Activated naive CD4-positive, alpha-beta T cell (primary cell): ENCODE measurements around the gene NRAP.

Experiments
- DNase-seq, 4 experiments: peaks; one replicate each; lab custom pipeline; 2025; lab: John Stamatoyannopoulos, UW

The NRAP gene

DNA sequence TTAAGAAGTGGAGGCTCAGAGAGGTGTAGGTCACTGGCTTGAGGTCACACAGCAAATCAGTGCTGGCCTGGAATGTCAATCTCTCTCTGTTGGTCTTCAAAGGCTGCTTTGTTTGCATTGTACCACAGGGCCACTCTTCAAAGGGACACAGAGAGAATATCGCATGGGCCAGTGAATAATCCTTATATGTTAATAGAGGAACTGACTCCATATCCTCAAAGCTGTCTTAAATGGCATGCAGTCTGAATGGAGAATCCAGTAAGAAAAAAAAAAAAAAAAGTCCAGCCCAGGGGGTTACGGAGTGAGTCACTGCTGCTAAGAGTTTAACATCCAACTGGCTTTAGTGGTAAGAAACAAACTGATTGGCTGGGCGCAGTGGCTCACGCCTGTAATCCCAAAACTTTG, 54.1 kb downstream of the NRAP start:
- no peak for DNase-seq

DNA sequence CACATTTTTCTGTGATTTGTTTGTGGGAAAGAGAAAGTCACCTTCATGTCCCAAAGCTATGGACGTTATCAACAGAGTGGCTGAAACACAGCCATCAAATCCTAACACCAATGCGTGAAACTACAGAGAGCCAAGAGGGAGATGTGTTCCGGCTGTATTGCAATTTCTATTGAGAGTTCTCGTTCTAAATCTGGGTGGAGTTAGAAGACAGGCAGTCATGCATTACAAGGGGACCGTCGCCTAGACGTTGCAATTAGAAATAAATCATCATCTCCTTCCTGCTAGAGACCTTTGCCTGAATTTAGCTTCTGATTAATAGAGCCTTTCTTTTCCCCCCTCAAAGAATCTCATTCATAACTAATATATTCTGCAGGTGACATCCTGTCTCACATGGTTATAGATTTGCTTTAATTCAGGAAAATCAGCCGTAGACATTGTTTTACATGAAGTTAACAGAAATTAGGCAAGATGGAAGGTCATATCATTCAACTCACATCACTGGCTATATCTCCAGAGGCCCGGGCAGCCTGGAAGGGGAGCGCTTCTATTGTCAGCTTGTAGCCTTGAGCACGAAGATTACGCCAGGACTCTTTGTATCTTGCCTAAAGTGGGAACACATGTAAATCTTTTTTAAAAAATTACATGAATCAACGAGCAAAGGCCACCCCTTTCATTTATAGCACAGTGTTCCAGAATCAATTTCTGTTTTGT, 58.4 kb downstream of the NRAP start:
- DNase-seq = no peak

DNA sequence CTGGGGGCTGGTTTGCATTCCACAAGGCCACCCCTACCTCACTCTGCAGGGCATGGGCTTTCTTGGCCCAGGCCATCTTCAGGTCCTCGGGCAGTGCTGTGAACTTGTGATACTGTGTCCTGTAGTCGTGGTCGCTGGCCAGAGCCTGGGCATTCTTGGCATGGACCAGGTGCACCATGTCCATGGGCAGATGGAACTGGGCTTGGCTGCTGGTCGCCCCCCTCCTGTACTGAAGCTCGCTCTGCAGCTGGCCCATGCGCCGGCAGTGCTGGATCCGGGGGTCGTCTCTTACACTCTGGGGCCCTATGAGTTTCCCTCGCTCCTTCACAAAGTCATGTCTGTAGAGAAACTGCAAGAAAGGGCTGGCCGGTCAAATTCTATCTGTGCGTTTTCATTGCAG, 59.3 kb downstream of the NRAP start:
- DNase-seq = no peak

DNA sequence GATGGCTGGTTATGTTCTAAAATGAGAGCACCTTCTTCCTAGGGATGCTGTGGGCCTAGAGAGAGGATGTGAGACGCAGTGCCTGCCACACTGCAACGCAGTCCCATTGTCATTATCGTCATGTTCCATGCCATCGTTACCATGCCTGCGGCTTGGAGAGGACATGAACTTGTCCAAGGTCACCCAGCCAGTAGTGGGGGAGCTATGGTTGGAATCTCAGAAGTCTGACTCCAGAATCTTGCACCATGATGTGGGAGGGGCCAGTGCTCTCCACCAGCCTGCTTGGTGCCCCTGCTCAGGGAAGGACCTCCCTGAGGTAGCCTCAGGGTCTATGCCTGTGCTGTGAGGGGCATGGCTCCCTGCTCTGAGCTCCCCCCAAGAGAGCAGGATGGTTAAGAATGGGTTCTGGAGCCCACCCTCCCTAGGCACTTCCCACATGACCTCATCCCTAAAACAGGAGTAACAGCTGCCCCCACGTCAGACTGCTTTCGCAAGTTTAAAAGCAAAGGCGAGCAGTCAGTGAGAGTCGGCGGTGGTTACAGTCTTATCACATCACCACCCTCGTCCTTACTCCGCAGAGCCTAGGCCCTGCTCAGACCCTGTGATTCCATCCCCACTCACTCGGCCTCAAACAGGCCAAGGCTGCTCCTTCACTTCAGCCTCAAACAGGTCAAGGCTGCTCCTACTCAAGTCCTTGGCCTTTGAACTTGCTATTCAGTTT, 60.6 kb downstream of the NRAP start:
- DNase-seq = no peak

DNA sequence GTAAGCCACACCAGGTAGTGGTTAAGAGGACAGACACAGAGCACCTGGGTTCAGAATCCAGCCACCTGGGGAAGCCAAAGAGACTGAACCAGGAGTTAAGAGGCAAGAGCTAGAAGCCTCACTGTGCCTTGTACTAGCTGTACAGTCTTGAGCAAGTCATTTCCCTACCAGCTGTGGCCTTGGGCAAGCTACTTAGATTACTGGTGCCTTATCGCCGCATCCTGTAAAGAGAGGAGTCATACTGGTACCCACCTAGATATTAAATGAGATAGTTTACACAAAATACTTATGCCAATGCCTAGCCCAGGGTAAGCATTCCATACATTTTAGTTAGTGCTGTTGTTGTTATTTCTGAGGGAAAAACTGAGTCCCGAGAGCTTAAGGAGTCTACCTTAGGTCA, 63.3 kb downstream of the NRAP start:
- DNase-seq = no peak

DNA sequence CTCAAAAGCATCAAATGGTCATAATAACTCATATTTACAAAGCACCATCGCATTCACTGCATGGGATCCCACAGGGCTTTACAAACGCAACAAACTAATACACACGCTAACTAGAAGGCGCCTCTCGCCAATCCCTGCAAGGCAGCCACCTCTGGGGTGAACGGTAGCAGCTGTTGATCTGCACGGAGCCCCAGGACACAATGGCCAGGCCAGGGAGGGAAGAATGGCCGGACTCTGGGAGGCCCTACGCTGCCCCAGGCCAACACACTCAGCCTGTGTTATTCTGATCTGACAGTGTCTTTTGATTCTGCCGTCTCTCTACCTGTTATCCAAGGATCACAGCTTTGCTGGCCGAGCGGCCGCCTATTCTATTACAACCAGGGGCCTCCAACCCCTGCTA, 69.2 kb downstream of the NRAP start:
- DNase-seq = no peak

DNA sequence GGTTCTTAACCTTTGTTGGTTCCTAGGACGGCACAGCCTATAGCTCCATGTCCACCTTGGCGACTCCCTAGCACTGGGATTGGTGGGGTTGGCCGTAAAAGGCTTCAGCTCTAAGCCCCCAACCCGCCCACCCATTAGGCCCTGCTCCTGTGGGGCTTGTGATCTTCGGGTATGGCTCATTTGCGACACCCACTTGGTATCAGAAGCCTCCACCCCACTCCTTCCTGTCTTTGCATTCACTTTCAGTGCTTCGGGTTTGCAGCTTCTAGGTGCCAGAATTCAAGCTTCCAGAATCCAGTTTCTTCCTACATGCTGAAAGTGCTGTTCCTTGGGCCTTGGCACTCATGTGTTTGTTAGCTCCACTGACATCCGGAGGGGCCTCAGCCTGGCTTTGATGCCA, 71.5 kb downstream of the NRAP start:
- DNase-seq = no peak

DNA sequence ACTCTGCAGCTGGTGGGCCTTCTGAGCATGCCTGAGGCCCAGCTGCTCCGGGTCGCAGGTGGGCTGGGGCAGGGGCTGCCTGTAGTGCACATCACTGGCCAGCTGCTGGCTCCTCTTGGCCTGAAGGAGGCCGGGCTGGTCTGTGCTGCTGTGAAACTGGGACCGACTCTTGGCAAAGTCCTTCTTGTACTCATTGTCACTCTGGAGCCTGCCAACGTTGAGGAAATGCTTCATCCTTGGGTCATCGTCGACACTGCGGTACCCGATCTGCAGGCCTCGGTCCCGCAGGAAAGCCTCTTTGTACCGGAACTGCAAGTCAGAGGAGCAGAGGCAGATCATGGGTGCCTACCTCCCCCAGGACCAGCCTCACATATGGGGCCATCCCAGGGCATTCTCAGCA, 73.3 kb downstream of the NRAP start:
- DNase-seq = no peak

DNA sequence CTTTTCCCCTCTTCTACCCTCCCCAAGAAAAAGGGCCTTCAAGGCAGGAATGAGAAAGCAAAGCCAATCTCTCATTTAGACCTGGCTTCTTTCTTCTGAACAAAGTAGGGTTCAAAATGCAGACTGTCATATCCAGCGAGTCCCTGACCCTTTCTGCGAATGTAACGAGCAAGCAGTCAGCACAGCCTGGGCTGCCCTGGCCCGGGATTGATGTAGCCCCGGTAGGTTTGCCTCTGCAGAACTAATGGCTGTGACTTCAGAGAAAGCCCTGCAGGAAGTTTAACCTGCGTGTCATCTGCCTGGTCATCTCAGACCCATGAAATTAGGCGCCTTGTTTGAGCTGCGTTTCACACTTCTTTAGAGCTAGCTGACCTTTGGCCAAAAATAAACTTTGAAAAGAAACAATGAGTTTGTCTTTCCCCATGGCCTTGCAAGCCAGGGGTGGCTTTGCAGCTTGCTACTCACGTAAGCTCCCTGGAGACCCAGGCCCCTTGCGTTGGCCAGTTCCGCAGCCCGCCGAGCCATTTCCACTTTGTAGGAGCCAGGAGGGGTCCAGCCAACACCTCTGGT, 74.6 kb downstream of the NRAP start:
- DNase-seq = no peak

DNA sequence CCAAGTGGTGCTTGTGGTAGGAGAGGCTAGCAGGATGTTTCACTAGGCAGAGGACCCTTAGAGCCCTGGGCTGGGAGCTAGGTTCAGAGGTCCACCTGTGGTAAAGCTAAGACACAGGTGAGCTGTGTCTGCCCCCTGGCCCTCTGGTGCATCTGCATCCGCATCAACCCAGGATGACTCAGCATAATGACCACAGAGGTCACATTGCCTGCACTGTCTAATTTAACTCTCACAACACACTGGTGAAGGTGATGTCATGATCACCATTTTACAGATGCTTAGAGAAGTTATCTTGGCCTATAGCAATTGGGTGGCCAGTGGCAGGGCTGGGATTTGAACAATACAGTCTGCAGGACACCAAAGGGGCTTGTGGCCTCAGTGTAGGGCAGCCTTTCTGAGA, 77.9 kb downstream of the NRAP start:
- DNase-seq = no peak

DNA sequence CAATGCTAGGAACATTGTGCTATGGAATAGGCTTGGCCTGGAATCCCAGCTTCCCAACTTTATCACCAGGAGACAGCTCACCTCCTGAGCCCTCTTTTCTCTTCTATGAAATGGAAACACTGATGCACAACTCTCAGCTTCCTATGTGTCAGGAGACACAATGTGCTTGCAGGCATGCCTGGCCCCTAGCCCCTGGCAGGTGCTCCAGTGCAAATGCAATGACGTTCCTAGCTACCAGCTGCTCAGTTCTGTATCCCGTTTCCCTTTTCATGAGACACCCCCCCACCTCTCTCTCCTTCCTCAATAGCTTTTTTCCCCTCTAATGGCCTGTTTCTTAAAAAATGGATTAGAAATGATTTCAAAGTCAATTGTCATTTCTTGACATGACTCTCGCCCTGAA, 80.3 kb downstream of the NRAP start:
- no peak for DNase-seq

DNA sequence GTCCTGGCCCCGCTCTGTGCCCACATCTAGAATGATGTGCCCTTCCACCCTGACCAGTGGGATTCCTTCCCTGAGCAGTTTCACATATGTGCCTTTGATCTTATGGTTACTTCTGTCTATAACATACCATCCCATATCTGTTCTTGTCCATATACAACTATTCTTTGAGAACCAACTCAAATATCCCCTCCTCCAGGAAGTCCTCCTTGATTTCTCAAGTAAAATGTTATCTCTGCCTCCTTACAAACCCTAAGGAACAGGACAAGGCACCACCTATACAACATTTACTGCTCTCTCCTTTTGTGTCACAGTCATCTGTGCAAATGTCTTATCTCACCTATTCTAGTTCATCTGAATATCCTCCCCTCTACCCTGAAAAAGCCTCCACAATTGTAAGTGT, 82.7 kb downstream of the NRAP start:
- DNase-seq = no peak

DNA sequence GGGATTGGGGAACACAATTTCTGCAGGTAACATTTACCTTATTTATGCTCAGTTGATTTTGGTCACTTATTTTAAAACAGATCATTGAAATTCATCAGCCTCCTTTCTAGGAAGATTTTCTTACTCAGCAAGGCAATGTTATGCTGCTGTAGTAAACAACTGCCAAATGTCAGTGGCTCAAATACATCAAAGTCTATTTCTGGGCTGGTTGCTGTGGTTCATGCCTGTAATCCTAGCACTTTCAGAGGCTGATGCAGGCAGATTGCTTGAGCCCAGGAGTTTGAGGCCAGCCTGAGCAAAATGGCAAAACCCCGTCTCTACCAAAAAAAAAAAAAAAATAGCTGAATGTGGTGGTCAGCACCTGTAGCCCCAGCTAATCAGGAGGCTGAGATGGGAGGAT, 85.1 kb downstream of the NRAP start:
- DNase-seq = no peak

DNA sequence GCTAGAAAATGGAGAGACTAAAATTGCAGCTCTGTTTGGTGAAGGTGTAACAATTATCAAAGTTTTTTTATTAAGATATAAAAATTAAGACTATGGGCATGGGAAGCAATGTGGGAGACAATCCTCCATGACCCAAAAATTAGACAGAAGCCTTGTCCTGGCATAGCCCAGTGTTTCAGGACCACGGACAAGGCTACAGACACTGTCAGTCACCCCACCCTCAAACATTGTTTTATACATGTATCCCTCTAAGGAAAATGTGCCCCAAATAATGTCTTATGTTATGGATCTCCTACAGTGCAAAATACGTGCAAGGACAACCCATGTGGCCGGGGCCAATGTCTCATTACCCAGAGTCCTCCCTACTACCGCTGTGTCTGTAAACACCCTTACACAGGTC, 87.0 kb downstream of the NRAP start:
- DNase-seq = no peak

DNA sequence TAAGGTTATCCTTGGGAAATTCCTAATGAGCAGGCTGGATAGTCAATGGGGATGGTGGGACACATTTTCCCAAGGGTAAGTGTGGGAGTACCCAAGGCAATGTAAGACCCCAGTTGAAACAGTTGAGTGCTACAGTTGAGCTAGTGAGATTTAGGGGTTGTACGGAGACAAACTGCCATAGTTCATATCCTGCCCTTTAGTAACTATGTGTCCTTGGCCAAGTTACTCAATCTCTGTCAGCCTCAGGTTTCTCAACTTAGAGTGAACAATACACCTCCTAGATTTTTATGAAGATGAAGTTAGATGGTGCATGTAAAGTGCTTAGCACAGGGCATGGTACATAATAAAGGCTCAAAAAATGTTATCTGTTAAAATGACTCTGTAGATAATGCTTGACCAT, 90.5 kb downstream of the NRAP start:
- no peak for DNase-seq

DNA sequence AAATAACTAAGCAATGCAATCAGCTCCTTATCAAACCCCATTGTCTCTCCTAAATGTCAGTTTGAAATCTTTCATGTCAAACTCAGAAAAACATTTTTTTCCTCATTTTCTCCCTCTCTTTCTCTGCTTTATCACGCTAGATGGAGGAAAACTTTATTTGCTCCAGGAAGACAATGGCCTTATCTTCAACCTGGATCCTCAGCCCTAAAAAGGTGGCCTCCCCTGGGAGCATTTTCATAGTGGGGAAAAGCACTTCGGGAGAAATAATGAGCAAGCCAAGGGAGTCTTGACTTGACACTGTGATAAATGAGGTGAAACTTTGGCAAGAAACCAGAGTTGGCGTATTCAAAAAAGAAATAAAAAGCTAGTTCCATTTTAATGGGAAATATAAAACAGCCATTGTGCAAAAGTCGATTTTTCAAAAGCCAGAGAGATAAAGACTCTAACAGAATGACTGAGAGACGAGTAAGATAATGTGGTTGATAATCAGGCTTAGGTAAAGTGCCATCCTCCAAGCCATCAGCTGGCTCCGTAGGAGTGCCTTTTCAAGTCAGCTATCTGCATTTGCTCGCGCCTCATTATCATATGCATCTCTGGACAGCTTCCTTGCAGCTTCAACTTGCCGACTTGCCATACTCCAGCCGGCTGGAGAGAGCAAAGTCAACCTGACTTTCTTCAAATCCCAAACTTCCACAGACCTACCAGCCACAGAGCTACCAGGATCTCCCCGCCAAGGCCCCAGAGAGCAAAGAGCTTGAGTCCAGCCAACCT, 91.1 kb downstream of the NRAP start:
- DNase-seq = no peak

DNA sequence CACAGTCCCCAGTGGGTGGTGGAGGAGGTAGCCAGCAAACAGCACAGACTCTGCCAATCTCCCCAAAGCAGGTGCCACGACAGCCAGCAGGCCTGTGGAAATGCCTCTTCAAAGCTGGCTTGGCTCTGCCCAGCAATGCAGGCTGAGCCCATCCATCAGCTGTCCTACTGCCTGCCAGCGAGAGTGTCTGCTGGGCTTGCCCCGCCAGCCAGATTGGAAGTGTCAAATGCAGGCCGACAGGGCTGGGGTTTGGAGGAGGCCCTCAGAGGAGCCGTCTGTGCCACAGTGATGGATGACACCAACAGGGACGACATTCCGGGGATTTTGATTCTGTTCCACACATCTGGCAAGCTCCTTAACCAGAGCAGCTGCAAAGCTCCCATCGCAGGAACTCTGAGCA, 94.3 kb downstream of the NRAP start:
- DNase-seq = no peak

DNA sequence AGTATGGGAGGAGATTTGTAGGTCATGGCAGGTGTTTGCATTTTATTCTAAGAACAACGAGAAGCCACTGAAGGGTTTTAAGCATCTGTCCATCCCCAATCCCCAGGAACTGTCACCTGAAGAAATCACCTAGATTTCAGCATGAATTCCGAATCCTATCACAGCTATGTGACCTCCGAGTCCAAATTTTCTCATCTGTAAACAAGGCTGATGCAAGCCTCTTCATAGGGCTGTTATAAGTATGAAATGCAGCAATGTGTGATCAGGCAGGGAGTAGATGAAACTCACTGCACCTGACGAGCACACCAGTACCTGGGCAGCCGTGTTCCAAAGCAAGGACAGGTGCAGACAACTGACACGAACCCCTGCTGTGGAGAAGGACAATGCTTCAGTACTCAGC, 97.0 kb downstream of the NRAP start:
- no peak for DNase-seq

DNA sequence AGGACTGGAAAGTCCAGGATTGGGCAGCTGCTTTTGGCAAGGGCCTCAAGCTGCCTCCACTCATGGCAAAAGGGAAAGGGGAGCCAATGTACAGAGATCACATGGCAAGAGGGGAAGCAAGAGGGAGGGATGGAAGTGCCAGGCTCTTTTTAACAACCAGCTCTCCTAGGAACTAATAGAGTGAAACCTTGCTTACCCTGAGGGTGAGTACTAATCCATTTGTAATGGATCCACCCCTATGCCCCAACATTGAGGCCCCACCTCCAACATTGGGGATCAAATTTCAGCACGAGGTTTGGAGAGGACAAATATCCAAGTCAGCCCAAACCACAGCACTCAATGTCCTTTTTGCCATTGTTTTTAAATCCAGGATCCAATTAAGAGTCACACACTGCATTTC, 98.5 kb downstream of the NRAP start:
- no peak for DNase-seq

DNA sequence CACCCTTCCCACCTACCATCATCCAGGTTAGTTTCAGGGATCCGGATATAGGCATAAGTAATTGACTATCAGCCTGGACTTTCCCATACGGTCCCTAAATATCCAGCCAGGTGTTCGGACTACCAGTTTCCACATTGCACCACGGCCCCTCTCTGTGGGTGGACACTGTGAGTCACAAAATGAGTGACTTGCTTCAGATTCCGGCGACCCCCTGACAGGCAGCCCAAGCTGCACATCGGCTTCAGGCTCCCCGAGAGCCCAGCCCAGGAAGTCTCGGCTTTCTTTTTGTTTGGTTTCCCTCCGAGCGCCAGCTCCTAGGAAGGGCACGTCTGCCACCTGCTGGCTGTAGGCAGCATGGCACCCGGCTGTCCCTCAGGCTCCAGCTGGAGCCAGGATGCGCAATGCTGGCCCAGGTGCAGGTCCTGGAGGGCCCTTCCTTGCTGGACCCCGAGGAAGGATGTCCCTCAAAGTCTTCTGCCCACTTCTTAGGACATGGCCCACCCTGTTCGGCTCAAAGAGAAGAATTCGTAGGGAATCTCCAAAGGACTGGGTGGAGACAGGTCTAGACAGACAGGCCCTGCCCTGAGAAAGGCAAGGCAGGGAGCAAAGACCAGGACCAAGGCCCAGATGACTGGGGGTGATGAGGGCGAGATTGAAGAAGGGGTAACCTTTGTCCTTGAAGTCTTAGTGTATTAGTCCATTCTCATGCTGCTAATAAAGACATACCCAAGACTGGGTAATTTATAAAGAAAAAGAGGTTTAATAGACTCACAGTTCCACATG, 100.3 kb downstream of the NRAP start:
- DNase-seq = peak; percentile 32 to 59 (median 42)

DNA sequence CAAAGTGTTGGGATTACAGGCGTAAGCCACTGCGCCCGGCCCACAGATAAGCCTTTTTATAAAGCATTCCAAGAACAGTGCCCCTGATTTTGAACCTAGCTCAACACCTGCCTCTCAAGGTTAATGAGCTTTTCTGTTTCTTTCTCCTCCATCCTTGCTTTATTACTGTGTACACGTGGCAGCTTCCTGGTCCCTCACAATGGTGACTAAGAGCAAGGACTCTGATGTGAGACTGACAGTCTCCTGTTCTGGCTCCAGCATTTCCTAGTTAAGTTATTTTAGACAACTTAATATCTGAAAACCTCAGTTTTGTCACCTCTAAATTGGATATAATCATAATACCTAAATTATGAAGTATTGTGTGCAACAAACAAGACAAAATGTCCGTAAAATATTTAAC, 101.1 kb downstream of the NRAP start:
- DNase-seq = no peak

DNA sequence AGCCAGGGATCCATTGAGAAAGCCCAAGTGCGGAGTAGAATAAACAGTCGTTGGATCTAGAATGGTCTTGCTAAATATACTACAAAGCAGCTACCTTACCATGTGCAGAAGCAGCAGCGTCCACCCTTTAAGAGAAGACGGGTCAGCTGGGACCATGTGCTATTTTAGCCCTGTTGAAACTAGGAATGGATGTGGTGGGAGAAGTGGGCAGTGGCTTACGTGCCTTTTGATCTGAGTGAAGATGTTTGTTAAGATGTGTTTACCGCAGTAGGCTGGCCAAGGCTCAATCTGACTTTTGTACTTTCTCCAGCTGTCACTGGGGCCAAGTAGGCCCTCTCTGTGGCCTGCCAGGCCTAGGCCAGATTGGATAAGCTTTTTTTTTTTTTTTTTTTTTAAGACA, 101.8 kb downstream of the NRAP start:
- DNase-seq = no peak
